Mammary epithelial cell (primary cell): ENCODE results near the gene DOK5.

ENCODE experiments used
- CTCF ChIP-seq, 2 donors: IDR thresholded peaks in 1 of 2; conservative IDR thresholded peaks in 1 of 2; 2 replicates each; pipeline ENCODE4 v1.5.1; 2011 to 2012; ENCODE audit warnings: inconsistent platforms in 2 of 2, low read length in 2 of 2, mild to moderate bottlenecking in 2 of 2, control low read depth in 1 of 2, low read depth in 1 of 2; ENCODE audit not compliant: insufficient read depth in 1 of 2; ENCODE audit errors: extremely low read depth in 1 of 2
- EZH2 ChIP-seq: IDR thresholded peaks from 2 replicates; pipeline ENCODE4 v1.6.1; 2012; ENCODE audit warnings: low read length, inconsistent platforms, borderline replicate concordance

GRCh38 chr20:54434196-54434595 is 41.2 kb upstream of the DOK5 start:
- TF ChIP-seq CTCF (conservative IDR thresholded peaks at IDR 0.05 in 1 of 2, IDR thresholded peaks at IDR 0.05 in 1 of 2; ENCODE audit: extremely low read depth in 1 of 2, insufficient read depth in 1 of 2, low read depth in 1 of 2, low read length in 2 of 2) (no peak), EZH2 (no peak)
